Measurements from ENCODE around the gene TMEM253.

The TMEM253 gene

GRCh38 chr14:21100931-21101330, at the start of gene TMEM253:
Gene TMEM253 (plus strand): TSS chr14:21101066. CDS start chr14:21101344, 278 bp downstream.
- no peak for DNase-seq

- DNase-seq: no peak
Measured at GRCh38 chr14:21053184-21054122, 47.4 kb upstream of the TMEM253 start.

GRCh38 chr14:21054123-21054767, 46.6 kb upstream of the TMEM253 start:
- no peak for DNase-seq

- DNase-seq: no peak
Measured at GRCh38 chr14:21054768-21055145, 46.1 kb upstream of the TMEM253 start.

- no peak for DNase-seq
Measured at GRCh38 chr14:21055432-21056117, 45.3 kb upstream of the TMEM253 start.

- DNase-seq: no peak
Measured at GRCh38 chr14:21056520-21057163, 44.2 kb upstream of the TMEM253 start.

- DNase-seq: no peak
Measured at GRCh38 chr14:21057803-21058675, 42.8 kb upstream of the TMEM253 start, which contains the start of gene RNASE8. Gene RNASE8 (plus strand): TSS chr14:21057822. CDS start chr14:21057893, 71 bp downstream.

- no peak for DNase-seq
Measured at GRCh38 chr14:21058903-21059302, 42.0 kb upstream of the TMEM253 start.

GRCh38 chr14:21059842-21060613, 40.8 kb upstream of the TMEM253 start:
- DNase-seq: no peak

- no peak for DNase-seq
Measured at GRCh38 chr14:21060614-21061346, 40.1 kb upstream of the TMEM253 start.

- no peak for DNase-seq
Measured at GRCh38 chr14:21061347-21061668, 39.6 kb upstream of the TMEM253 start.

- no peak for DNase-seq
Measured at GRCh38 chr14:21063479-21063878, 37.4 kb upstream of the TMEM253 start.

- DNase-seq: no peak
Measured at GRCh38 chr14:21066882-21067502, 33.9 kb upstream of the TMEM253 start.

GRCh38 chr14:21068521-21069387, 32.1 kb upstream of the TMEM253 start:
- DNase-seq: peak; percentile 49

- no peak for DNase-seq
Measured at GRCh38 chr14:21069388-21070082, 31.3 kb upstream of the TMEM253 start.

GRCh38 chr14:21070083-21070609, 30.7 kb upstream of the TMEM253 start, which contains the start of gene ARHGEF40:
Gene ARHGEF40 (plus strand): TSS chr14:21070304. CDS start chr14:21070397, 93 bp downstream.
- no peak for DNase-seq

- no peak for DNase-seq
Measured at GRCh38 chr14:21070610-21071224, 30.1 kb upstream of the TMEM253 start.

All from amniotic stem cell (primary cell).